NOMO-1 treated with DMSO at 0.1 percent for 48 hours (cell line): Measurements from ENCODE around the gene SRPX2.

Experiments
- DNase-seq: peaks from one replicate; lab custom pipeline; 2025; ENCODE audit not compliant: unreplicated experiment; lab: John Stamatoyannopoulos, UW

Gene SRPX2, protein sequence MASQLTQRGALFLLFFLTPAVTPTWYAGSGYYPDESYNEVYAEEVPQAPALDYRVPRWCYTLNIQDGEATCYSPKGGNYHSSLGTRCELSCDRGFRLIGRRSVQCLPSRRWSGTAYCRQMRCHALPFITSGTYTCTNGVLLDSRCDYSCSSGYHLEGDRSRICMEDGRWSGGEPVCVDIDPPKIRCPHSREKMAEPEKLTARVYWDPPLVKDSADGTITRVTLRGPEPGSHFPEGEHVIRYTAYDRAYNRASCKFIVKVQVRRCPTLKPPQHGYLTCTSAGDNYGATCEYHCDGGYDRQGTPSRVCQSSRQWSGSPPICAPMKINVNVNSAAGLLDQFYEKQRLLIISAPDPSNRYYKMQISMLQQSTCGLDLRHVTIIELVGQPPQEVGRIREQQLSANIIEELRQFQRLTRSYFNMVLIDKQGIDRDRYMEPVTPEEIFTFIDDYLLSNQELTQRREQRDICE

GRCh38 chrX:100643956-100644860 is at the start of gene SRPX2:
Gene SRPX2, plus strand, starts transcription at chrX:100644199. Its CDS starts 2,124 bp downstream, at chrX:100646323.
- peak; percentile 49 for DNase-seq

- DNase-seq, result no peak
These were observed 47.4 kb upstream of the SRPX2 start for GRCh38 chrX:100596601-100597000.

DNA sequence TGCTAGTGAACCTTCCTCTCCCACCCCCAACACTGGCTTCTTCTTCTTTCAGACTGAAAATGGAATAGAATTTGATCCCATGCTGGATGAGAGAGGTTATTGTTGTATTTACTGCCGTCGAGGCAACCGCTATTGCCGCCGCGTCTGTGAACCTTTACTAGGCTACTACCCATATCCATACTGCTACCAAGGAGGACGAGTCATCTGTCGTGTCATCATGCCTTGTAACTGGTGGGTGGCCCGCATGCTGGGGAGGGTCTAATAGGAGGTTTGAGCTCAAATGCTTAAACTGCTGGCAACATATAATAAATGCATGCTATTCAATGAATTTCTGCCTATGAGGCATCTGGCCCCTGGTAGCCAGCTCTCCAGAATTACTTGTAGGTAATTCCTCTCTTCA is 44.5 kb upstream of the SRPX2 start:
- no peak for DNase-seq

- no peak for DNase-seq
These were observed 43.7 kb upstream of the SRPX2 start for GRCh38 chrX:100600340-100600739.

- no peak for DNase-seq
These were observed 43.2 kb upstream of the SRPX2 start for GRCh38 chrX:100600758-100601157.

GRCh38 chrX:100606753-100607152 is 37.2 kb upstream of the SRPX2 start:
- peak; percentile 75 for DNase-seq

DNA sequence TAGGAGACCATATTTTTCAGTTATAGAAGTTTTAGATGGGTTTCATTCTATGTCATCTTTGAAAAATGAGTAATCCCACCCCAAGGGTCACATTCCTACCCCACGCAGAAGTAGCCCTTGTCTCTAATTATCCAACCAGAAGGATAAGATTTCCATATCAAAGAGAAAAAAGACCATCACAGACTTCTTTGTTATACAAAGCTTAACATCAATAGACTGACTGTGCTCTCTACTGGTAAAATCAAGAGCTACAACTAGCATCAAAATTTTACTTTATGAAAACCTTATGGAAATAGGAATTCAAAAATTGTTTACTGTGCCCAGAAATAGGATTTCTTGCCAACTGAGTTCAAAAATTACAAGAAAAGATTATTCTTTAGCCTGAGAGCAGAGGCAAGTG is 34.4 kb upstream of the SRPX2 start:
- no peak for DNase-seq

- DNase-seq, result no peak
These were observed 32.0 kb upstream of the SRPX2 start for GRCh38 chrX:100611951-100612350.

GRCh38 chrX:100615005-100615404 is 29.0 kb upstream of the SRPX2 start:
- DNase-seq, result no peak

- DNase-seq, result no peak
These were observed 21.0 kb upstream of the SRPX2 start for GRCh38 chrX:100623001-100623400.

DNA sequence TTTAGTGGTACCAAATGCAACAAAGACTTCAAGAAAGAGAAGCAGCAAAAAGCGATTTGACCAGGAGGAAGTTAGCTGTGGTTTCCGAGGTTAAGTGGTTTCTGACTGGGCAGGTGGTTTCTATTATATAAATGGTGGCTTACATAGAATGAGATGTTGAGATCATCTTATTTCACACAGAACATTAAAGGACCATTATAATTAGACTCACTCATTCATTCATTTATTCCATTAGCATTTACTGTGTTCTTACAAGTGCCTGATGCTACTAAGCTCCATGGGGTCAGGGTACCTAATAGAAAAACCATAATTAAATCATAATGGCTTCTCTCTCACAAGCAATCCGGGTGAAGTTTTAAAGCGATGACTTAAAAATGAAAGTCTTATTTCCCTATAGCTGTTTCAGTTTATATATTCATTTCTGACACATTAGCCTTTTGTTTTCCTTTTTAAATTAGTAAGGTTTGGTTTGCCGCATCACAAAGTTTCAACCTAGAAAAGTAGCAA is 18.0 kb upstream of the SRPX2 start:
- DNase-seq, result peak; percentile 80

DNA sequence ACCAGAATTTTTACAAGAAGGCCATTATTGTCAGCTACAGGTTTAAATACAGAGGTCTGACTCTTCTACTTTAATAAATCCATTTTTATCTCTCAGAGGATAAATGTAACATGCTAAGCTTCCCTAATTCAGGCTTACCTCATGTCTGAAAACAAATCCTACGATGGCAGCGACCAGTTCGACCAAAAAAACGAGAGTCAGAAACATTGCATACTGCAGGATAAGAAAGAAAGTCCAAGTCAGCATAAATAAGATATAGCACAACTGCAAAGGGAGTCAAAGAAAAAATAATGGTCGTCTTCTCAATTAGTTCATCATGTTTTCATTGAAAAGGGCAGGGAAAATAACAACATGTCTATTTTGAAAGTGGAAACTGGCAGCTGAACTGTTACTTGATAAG is 9.0 kb upstream of the SRPX2 start:
- DNase-seq, result no peak

- no peak for DNase-seq
These were observed 8.0 kb upstream of the SRPX2 start for GRCh38 chrX:100635989-100636320.

DNA sequence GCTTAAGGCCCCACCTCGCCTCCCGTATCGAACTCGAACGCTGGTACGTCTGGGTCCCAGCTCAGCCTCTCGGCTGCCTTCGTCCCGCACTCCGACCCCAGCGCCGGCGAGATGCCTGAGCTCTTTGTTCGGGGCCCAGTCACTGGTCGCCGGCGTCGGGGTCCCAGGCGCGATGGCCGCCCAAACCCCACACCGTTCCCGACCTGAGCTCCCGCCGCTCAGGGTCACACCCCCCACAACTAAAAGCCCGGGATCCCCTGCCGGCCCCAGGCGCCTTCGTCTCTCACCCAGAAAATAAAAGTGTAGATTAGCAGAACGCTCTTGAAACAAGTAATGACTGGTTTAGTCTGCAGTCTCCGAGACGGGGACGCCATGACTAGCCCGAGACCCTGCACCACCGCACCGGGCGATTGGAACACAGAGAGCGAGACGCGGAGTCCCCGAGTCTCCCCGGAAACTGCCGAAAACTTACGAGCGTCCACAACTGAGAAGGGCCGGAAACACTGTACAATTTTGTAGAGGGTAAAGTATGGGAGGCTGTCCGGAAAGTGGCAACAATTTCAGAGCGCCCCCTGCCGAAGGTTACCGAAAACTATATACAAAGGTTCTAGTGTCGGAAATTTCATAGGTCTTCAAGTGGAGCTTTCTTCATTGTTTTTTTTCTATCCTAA is 7.5 kb upstream of the SRPX2 start, which contains the start of gene TSPAN6:
TSS of gene TSPAN6 (minus strand) at position 486 of the 671 bp plus-strand sequence. CDS start at position 374, 112 bp downstream.
- DNase-seq, result peak; percentile 31

DNA sequence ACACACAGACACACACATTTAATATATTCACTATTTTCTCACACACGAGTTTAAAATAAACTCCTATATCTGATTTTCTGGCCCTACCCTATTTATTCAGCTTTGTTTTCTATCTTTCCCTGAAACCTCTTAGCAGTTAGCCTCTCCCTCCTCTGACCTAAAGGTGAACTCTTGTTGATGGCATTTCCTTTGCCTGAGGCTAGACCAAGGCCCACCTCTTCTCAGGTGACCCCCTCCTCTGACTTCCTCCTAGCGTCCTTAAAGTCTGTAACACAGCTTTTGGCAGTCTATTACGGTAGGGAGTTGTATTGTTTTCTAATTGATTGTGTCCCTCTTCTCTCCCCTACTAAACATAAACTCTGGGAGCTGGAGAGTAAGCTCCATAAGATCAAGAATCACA is 1.7 kb upstream of the SRPX2 start:
- DNase-seq, result no peak

GRCh38 chrX:100643212-100643611 is 787 bp upstream of the SRPX2 start:
- DNase-seq, result no peak

DNA sequence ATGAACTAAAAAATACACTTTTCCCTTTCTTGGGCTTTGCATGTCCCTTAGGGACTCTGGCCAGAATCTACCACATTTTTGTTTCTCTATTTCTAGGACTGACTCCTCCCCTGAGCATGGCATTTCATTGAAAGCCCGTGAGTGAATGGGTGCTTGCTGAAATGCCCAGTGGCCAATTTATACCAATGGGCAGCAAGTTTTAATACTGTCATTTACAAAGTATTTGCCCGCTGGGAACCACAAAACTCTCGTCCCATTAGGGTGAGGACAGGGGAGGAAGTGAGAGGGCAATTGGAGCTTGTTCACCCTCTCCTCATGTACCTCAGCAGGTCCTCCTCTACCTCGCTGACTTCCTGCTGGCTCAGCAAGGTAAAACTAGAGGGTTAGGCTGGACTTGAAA is 1.1 kb downstream of the SRPX2 start:
- DNase-seq, result no peak

GRCh38 chrX:100647095-100647494 is 3.1 kb downstream of the SRPX2 start:
- DNase-seq, result no peak

- no peak for DNase-seq
These were observed 3.7 kb downstream of the SRPX2 start for GRCh38 chrX:100647739-100648138.

DNA sequence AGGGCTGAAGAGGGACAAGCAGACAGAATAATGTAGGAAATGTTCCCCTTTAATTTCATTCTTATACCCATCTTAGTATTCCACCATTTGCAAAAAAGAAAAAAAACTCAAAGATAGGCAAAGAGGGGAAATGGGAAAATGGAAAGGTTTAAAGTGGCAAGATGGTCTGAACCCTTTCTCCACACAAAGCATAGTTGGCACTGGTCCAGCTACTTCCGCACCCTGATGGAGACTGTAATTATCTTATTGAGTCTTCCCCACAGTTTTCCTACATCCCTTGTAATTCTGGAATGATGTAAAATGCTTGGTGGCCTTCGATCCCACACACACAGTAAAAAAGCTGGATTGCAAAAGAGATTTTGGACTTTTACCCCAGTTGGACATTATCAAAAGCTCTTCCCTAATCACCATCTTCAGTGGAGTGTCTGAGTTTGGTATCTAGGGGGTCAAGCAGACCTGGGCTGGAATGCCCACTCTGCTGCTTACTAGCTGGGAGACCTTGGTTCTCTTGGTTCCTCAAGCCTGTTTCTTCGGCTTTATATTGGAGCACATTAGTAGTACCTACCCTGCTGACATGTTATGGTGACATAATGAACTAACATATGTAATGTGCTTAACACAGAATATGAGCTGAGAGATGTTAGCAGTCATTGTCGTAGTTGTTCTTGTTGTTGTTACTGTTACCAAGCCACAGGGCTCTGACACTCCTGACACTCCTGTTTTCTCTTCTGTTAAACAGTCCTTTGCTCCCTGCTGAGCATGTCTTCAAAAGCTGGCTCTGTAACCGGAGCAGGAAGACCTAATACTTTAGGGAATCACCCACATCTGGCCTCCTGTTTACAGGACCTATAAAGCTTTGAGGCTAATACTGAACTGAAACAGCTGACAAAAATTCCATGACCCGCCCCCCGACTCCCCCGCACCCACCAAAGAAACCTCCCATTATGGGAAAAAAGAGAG is 4.7 kb downstream of the SRPX2 start:
- DNase-seq, result no peak
